ENCODE measurements around the gene MAP4K2.
"Not testable (repeated sequence)": the region's sequence is repeated elsewhere in the genome, so short reads cannot be mapped to it uniquely, and the experiment has no call there.

MAP4K2 gene

GRCh38 chr11:64848214-64848825 lies 45.3 kb upstream of the MAP4K2 start:
- in situ Hi-C loops (cut with HindIII; ENCODE audit: low pct_ligation_motif_present, low sequenced_read_pairs): loop anchor here (5.0 kb wide), 1 partner anchor 44 kb away; no protein-coding TSS in a partner anchor
- no peak for DNase-seq
- TF ChIP-seq CTCF (IDR thresholded peaks at IDR 0.05; ENCODE audit: low read depth, low read length, missing control alignments): no peak
- no peaks in the 10 kb centered on the region for H3K27me3 ChIP-seq (replicated peaks)
- no peak overlapping the region for H3K27ac ChIP-seq
- no peaks in the 10 kb centered on the region for H3K36me3 ChIP-seq (replicated peaks)
- H3K4me3 ChIP-seq (ENCODE audit: low read depth, low read length): no peak overlapping the region

GRCh38 chr11:64846998-64847666 lies 44.1 kb upstream of the MAP4K2 start:
- Histone ChIP-seq H3K27me3 (replicated peaks) (no peaks in the 10 kb centered on the region), H3K36me3 (replicated peaks) (no peaks in the 10 kb centered on the region), H3K4me3 (ENCODE audit: low read depth, low read length) (no peak overlapping the region), H3K27ac (no peak overlapping the region)
- TF ChIP-seq CTCF (IDR thresholded peaks at IDR 0.05; ENCODE audit: low read depth, low read length, missing control alignments): peak; percentile 93
- DNase-seq: peak; percentile 75
- in situ Hi-C loops (cut with HindIII; ENCODE audit: low pct_ligation_motif_present, low sequenced_read_pairs): loop anchor here (5.0 kb wide), 1 partner anchor 45 kb away; no protein-coding TSS in a partner anchor

GRCh38 chr11:64845776-64846129 lies 42.7 kb upstream of the MAP4K2 start:
- not testable (repeated sequence) for DNase-seq; H3K36me3 ChIP-seq (replicated peaks); H3K27me3 ChIP-seq (replicated peaks); H3K27ac ChIP-seq; H3K4me3 ChIP-seq (ENCODE audit: low read depth, low read length)
- in situ Hi-C loops (cut with HindIII; ENCODE audit: low pct_ligation_motif_present, low sequenced_read_pairs): loop anchor here (5.0 kb wide), 1 partner anchor 47 kb away; no protein-coding TSS in a partner anchor

- no peak for DNase-seq
- TF ChIP-seq CTCF (IDR thresholded peaks at IDR 0.05; ENCODE audit: low read depth, low read length, missing control alignments): no peak
- H3K36me3 ChIP-seq (replicated peaks): no peaks in the 10 kb centered on the region
- no peak overlapping the region for H3K27ac ChIP-seq
- H3K4me3 ChIP-seq (ENCODE audit: low read depth, low read length): peak overlapping the region; percentile 40
- in situ Hi-C loops (cut with HindIII; ENCODE audit: low pct_ligation_motif_present, low sequenced_read_pairs): loop anchor here (5.0 kb wide), 1 partner anchor 47 kb away; no protein-coding TSS in a partner anchor
- H3K27me3 ChIP-seq (replicated peaks): no peaks in the 10 kb centered on the region
These were observed 42.2 kb upstream of the MAP4K2 start for GRCh38 chr11:64845129-64845775.

- Histone ChIP-seq H3K27me3 (replicated peaks) (no peaks in the 10 kb centered on the region), H3K36me3 (replicated peaks) (no peaks in the 10 kb centered on the region), H3K27ac (no peak within 1 kb of the TSS), H3K4me3 (ENCODE audit: low read depth, low read length) (peak within 1 kb of the TSS; percentile 40)
- TF ChIP-seq CTCF (IDR thresholded peaks at IDR 0.05; ENCODE audit: low read depth, low read length, missing control alignments): peak; percentile 65
- DNase-seq: peak; percentile 37
- in situ Hi-C loops (cut with HindIII; ENCODE audit: low pct_ligation_motif_present, low sequenced_read_pairs): loop anchor here (5.0 kb wide), 1 partner anchor 48 kb away; no protein-coding TSS in a partner anchor
These were observed 41.5 kb upstream of the MAP4K2 start, which contains the start of gene CDC42BPG for GRCh38 chr11:64844330-64845128. Gene CDC42BPG (minus strand): TSS chr11:64844653. CDS start chr11:64844569, 84 bp downstream.
